T follicular helper cell (primary cell): ENCODE measurements around the gene C1orf198.

ENCODE experiments used
- DNase-seq: peaks from one replicate; pipeline ENCODE4 v3.0.0-alpha.2; 2020; ENCODE audit warnings: low read depth

The C1orf198 gene

GRCh38 chr1:230832476-230832875, 35.8 kb downstream of the C1orf198 start:
- no peak for DNase-seq

GRCh38 chr1:230831771-230832170, 36.5 kb downstream of the C1orf198 start:
- no peak for DNase-seq

GRCh38 chr1:230828421-230828820, 39.9 kb downstream of the C1orf198 start:
- DNase-seq = no peak

- DNase-seq = no peak
Measured at GRCh38 chr1:230827801-230828200, 40.5 kb downstream of the C1orf198 start.

- DNase-seq = no peak
Measured at GRCh38 chr1:230827081-230827681, 41.1 kb downstream of the C1orf198 start.

GRCh38 chr1:230826166-230826875, 42.0 kb downstream of the C1orf198 start:
- DNase-seq = no peak

- no peak for DNase-seq
Measured at GRCh38 chr1:230825761-230826160, 42.6 kb downstream of the C1orf198 start.

GRCh38 chr1:230824919-230825721, 43.2 kb downstream of the C1orf198 start:
- no peak for DNase-seq

GRCh38 chr1:230824551-230824918, 43.8 kb downstream of the C1orf198 start:
- no peak for DNase-seq

GRCh38 chr1:230823931-230824381, 44.4 kb downstream of the C1orf198 start:
- no peak for DNase-seq

GRCh38 chr1:230823426-230823825, 44.9 kb downstream of the C1orf198 start:
- DNase-seq = no peak

GRCh38 chr1:230822092-230822581, 46.2 kb downstream of the C1orf198 start:
- DNase-seq = no peak

GRCh38 chr1:230821346-230821745, 47.0 kb downstream of the C1orf198 start:
- DNase-seq = no peak

- DNase-seq = no peak
Measured at GRCh38 chr1:230820568-230820967, 47.8 kb downstream of the C1orf198 start.

GRCh38 chr1:230819976-230820375, 48.3 kb downstream of the C1orf198 start:
- DNase-seq = no peak

- DNase-seq = no peak
Measured at GRCh38 chr1:230818901-230819300, 49.4 kb downstream of the C1orf198 start.

- DNase-seq = no peak
Measured at GRCh38 chr1:230818367-230818766, 50.0 kb downstream of the C1orf198 start.

- no peak for DNase-seq
Measured at GRCh38 chr1:230816018-230816417, 52.3 kb downstream of the C1orf198 start.

- no peak for DNase-seq
Measured at GRCh38 chr1:230814949-230815692, 53.2 kb downstream of the C1orf198 start.

GRCh38 chr1:230812568-230812967, 55.8 kb downstream of the C1orf198 start:
- no peak for DNase-seq

GRCh38 chr1:230809256-230809990, 58.9 kb downstream of the C1orf198 start:
- no peak for DNase-seq
